GM10266 (cell line): ENCODE measurements around the gene CYTH1.

Experiments
- DNase-seq: peaks from one replicate; pipeline ENCODE4 v3.0.0; 2012; ENCODE audit errors: extremely low spot score
- CTCF ChIP-seq: IDR thresholded peaks from 2 replicates; pipeline ENCODE4 v1.5.1; 2012; ENCODE audit warnings: mild to moderate bottlenecking, low read depth; ENCODE audit not compliant: control insufficient read depth, insufficient read depth; ENCODE audit errors: missing control alignments

The CYTH1 gene

GRCh38 chr17:78624324-78625151 is 157.5 kb downstream of the CYTH1 start:
- no peak for TF ChIP-seq CTCF

More at GRCh38 chr17:78624324-78625151, 157.5 kb downstream of the CYTH1 start:
- DNase-seq: no peak
